Left hindlimb (tissue), 1 donor: ENCODE results near the gene PLB1.

Experiments used
- DNase-seq: peaks from one replicate; pipeline ENCODE4 v3.0.0-alpha.2; 2018

PLB1 gene

DNA sequence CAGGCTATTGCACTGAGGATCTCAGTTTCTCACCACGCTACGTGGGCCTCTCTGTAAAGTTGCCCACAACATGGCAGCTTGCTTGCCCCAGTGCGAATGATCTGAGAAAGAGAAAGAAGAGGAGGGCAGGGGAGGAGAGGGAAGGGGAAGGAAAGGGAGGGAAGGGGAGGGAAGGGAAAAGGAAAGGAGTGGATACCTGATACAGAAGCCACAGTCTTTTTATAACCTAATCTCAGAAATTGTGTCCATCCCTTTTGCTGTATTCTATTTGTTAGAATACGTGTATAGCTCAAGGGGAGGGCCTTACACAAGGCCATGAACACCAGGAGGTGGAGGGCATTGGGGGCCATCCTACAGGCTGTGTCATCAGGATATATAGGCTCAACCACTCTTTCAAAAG, 177.5 kb downstream of the PLB1 start:
- no peak for DNase-seq

DNA sequence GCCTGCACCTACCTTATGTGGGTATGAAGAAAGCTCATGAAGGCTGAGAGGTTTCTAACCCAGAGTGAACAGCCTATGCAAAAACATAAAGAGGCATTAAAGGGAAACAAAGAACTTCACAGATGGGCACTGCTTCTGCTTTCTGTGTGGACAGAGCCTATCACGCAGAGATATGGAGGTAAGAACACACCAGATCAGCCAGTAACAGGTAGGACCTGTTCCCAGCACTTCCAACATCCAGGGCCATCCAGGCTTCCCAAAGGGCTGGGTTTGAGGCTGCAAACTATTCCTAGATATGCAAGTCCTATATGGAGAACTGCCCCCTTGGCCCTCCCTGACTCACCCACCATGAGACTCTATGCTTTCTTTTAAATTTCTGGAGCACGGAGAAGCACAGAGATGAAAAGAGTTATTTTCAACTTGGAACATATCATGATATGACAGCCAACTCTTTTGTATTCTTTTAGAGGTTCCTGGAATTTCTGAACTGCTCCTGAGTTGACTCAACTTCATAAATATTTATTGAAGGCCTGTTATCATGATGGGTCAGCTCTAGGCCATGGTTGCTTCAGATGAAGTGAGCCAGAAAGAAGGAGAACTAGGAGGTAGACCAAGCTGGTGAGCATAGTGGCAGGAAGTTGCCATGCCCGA, 178.3 kb downstream of the PLB1 start:
- no peak for DNase-seq

- no peak for DNase-seq
These were observed 178.8 kb downstream of the PLB1 start for GRCh38 chr2:28674713-28675068.

- no peak for DNase-seq
These were observed 180.4 kb downstream of the PLB1 start for GRCh38 chr2:28676152-28676835.

DNA sequence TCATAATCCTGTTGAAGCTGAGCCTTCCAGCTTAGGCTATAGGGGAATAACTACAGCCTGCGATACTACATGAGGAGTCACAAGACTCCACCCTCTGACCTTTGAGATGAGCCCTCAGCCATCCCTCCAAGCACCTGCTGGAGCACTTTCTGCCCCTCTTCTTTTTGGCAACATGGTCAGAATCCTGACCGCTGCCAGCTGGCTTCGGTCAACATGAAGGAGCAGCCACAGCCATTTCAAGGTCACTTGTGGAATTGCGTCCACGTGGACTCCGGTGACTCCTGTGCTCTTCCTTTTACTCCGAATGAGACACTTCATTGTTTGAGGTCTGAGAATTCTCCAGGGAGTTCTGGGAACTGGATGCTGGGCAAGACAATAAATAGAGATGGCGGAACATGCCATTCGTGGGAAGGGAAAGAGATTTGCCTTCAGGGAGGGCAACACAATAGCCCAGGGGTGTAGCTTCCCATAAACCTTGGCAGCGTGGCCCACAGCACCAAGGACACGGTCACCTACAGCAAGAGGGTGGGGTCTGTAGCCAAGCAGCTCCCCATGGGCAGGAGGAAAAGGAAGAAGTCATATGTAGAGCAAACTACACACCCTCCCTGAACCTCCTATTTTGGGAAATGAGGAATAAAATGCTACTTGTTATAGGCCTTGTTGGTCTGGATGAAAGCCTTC, 182.5 kb downstream of the PLB1 start:
- DNase-seq: no peak

- DNase-seq: no peak
These were observed 183.1 kb downstream of the PLB1 start for GRCh38 chr2:28678944-28679343.

GRCh38 chr2:28680657-28681056, 184.8 kb downstream of the PLB1 start:
- DNase-seq: no peak

- no peak for DNase-seq
These were observed 185.3 kb downstream of the PLB1 start for GRCh38 chr2:28681158-28681571.

DNA sequence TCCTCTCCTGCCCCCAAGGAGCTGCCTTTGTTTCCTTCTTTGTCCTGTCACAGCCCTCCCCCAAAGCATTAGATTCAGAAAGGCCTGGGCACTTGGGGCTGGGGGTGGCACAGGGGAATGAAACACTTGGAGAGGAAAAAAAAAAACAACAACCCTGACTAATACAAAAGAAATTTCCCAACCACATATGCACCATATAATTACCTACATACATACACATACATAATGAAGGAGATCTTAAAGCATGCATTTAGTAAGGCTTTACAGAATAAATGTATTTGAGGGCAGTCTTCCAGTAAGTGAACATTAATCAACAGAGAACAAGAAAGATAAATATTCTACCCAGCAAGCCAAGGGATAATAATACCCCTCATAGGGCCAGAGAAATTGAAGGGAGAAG, 185.7 kb downstream of the PLB1 start:
- no peak for DNase-seq

- DNase-seq: peak; percentile 70
These were observed 187.3 kb downstream of the PLB1 start for GRCh38 chr2:28683100-28683706.

DNA sequence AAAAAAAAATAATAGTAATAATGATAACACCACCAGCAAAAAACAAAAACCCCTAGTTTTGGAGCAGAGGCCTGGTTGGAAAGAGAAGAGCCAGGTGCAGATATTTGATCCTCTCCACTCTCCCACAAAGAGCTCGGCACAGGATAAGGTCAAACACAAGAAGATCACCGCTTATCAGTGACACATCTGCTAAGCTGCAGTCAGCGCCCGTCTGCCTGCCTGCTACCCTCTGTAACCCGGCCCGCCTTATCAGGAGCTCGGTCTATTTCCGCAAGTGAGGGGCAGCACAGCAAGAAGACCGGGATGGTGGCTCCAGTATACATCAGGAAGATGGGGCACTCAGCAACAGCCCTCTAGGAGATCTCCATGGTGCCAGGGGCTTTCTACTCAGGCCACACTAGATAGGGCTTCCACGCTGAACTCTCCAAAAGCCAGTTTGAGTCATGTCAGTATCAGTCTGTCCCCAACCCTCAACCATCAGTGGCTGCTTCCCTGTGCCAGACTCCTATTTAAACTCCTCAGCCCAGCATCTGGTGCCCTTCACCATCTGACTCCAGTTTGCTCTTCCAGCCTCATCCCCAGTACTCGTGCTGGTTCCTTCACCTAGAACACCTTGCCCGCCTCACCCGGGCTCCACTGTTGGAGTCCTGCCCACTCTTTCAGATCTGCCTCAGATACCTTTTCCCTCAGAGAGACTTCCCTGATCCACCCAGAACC, 188.4 kb downstream of the PLB1 start:
- no peak for DNase-seq

DNA sequence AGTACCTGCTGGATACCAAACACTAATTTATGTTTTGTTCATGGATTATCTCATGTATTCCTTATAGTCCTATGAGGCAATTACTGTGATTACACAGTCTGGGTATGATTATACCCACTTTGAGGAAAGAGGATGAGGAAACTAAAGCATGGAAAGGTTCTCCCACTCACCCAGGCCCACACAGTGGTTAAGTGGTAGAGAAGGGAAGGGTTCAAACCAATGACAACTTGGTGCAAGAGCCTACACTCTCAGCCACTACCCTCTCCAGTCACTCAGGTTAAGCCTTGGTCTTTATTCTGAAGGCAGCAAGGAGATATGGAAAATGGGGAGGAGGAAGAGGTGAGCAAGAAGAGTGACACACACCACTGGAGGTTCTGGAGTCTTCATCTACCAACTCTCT, 191.3 kb downstream of the PLB1 start:
- no peak for DNase-seq

GRCh38 chr2:28687640-28688385, 192.0 kb downstream of the PLB1 start:
- no peak for DNase-seq

DNA sequence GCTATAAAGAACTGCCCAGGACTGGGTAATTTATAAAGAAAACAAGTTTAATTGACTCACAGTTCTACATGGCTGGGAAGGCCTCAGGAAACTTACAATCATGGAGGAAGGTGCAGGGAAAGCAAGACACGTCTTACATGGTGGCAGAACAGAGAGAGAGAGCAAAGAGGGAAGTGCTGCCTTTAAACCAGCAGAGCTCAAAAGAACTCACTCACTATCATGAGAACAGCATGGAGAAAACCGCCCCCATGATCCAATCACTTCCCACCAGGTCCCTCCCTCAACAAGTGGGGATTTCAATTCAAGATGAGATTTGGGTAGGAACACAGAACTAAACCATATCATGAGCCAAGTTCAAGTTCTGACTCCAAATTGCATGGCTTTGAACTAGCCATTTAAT, 193.0 kb downstream of the PLB1 start:
- no peak for DNase-seq

DNA sequence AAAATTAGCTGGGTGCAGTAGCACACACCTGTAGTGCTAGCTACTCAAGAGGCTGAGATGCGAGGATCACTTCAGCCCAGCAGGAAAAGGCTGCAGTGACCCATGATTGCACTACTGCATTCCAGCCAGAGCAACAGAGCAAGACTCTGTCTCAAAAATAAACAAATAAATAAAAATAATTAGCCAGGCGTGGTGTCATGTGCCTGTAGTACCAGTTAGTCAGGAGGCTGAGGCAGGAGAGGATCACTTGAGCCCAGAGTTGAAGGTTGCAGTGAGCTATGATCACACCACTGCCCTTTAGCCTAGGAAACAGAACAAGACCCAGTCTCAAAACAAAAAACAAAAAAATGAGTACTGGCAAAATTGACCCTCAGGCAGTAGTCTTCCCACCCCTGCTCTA, 193.9 kb downstream of the PLB1 start:
- no peak for DNase-seq

DNA sequence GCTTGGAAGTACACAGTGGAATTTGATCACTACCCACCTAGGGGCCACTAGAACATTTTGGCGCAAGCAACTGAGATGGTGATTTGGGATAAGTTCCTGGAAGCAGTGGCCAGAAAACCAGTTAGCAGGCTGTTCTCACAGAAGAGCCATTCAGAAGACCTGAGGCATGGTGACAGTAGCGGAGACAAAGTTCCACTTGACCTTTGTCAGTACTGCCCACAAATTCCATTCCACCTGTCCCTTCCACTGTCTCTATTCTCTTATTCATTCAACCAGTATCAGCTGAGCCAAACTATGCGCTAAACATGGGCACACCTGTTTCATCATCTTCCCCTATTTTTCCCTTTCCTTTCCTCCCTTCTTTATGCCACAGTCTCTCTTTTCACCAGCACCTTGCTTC, 196.6 kb downstream of the PLB1 start:
- DNase-seq: no peak

DNA sequence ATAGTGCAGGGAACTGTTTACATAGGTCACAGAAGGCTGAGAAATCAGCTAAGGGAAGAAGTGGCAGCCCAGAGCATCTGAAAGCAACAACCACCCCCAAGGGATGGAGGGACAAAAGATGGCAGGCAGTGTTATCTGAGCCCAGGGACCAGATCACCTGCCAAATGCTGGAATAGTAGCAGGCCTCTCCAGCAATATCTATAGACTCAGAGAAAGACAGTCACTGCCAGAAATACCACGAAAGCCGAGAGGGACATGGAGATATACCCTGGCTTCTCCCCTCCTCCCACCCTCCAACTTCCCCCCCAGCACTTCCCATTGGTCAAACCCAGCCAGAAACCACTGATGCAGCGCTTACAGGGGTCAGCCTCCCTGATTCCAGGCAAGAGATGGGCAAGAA, 197.4 kb downstream of the PLB1 start:
- no peak for DNase-seq
